GM13976 (cell line): ENCODE results near the gene PTPRG.
"Not testable (repeated sequence)": the region's sequence is repeated elsewhere in the genome, so short reads cannot be mapped to it uniquely, and the experiment has no call there.

Source experiments
- DNase-seq: peaks from one replicate; pipeline ENCODE4 v3.0.0; 2012; ENCODE audit warnings: low spot score
- CTCF ChIP-seq: IDR thresholded peaks from 2 replicates; pipeline ENCODE4 v1.5.1; 2012; ENCODE audit warnings: borderline replicate concordance, mild to moderate bottlenecking; ENCODE audit not compliant: insufficient read depth; ENCODE audit errors: extremely low read depth, missing control alignments, control extremely low read depth
- in situ Hi-C: fragments of 300-500 bp; cut with MboI; formaldehyde crosslinking; loops from one replicate; pipeline ENCODE4 v1.12.0; 2022; ENCODE audit warnings: low sequenced_read_pairs, mixed read lengths, inconsistent platforms; ENCODE audit not compliant: unreplicated experiment

PTPRG gene

GRCh38 chr3:61811652-61812051 is 250.3 kb downstream of the PTPRG start:
- TF ChIP-seq CTCF, result no peak
- in situ Hi-C loops, result no loop called here
- no peak for DNase-seq

GRCh38 chr3:61812085-61812484 is 250.7 kb downstream of the PTPRG start:
- no peak for DNase-seq
- in situ Hi-C loops, result no loop called here
- TF ChIP-seq CTCF, result no peak

- DNase-seq, result no peak
- TF ChIP-seq CTCF, result no peak
- in situ Hi-C loops, result no loop called here
Observed at GRCh38 chr3:61812517-61812916, 251.1 kb downstream of the PTPRG start.

- DNase-seq, result no peak
- no peak for TF ChIP-seq CTCF
Observed at GRCh38 chr3:61813636-61814035, 252.3 kb downstream of the PTPRG start.

GRCh38 chr3:61814674-61815073 is 253.3 kb downstream of the PTPRG start:
- TF ChIP-seq CTCF, result no peak
- DNase-seq, result no peak
- in situ Hi-C loops, result no loop called here

More at GRCh38 chr3:61813636-61814035, 252.3 kb downstream of the PTPRG start:
- in situ Hi-C loops, result no loop called here

- DNase-seq, in situ Hi-C loops: not testable (repeated sequence)
Observed at GRCh38 chr3:61816304-61816703, 254.9 kb downstream of the PTPRG start.

GRCh38 chr3:61819861-61820260 is 258.5 kb downstream of the PTPRG start:
- TF ChIP-seq CTCF, result no peak
- no peak for DNase-seq
- in situ Hi-C loops, result no loop called here
